NCI-H2107 (cell line): ENCODE measurements around the gene TLCD5.

Source experiments
- DNase-seq: peaks from one replicate; lab custom pipeline; 2025; lab: John Stamatoyannopoulos, UW

Gene TLCD5

DNA sequence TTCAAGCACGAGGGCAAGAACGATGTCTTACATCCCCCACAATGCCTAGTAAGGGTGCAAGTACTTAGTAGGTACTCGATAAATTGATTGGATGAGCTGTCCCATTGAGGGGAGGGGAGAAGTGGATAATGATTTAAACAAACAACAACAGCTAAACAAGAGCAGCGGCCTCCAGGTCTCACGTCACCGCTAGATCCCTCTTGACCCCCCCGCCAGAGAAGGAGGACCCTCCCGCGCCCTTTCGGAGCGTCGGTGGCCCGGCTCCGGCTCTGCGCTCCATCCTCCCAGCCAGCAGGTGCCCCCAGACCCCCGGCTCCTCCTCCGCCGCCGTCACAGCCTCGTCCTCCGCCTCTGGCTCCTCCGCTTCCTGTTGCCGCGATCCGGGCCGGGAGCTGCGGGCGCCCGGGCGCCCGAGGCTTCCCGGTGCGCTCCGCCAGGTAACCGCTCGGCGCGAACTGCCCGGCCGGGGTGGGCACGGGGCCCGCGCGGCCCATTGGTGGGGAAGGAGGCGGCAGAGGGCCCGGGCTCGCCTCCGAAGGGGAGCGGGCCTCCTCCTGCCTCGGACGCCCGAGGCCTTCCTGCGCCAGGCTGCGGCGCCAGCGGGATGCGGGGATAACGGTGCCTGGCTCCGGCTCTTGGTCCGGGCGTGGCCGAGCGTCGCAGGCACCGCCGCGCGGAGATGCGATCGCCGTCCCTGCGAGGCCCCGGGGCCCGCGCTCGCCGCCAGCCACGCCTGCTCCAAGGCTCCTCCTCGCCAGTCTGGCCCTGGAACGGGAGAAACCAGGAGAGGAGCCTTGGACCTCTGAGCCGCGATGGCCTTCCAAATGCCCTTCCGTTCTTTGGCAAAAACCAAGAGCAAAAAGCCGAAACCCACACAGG is at the start of gene TLCD5:
TSS of gene TLCD5 (plus strand) at position 368 of the 879 bp plus-strand sequence. CDS start 2,143 bp downstream, outside the sequence.
- no peak for DNase-seq

DNA sequence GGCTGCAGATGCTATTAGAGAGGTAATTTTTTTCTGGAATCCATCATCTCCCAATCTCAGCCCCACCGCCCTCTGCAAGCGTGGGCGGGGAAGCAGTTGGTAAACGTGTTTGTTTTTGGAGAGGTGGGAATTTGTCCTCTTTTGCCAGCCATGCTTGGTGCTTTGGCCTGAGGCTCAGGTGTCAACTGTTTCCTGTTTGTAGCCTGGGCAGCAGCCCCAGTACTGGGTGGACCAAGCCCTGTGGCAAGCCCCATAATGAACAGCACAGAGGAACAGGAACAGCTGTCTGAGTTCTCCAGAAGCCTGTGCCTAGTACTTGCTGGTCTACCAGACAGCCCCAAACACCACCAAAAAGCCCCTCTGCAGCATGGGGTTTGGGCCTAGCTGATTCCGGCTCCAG is 45.6 kb upstream of the TLCD5 start:
- no peak for DNase-seq

DNA sequence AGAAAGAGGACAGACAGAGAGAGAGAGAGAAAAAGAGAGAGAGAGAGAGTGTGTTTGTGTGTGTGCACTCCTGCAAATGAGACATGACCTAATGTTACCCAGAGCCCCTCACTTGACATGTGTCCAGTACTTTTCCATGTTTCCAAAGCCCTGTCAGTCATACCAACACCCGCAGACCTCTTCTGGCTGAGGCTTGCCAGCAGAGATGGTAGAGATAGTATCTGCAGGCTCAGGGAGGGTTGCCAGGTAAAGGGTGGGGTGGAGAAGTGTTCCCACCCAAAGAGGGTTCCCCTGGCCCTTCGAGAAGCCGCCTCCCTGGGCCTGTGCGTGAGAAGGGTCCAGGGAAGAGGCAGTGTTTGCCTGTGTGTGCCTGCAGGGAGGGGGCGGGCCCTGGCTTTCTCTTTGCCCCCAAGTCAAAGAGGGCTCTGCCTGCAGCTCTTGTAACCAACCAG is 44.5 kb upstream of the TLCD5 start:
- no peak for DNase-seq

DNA sequence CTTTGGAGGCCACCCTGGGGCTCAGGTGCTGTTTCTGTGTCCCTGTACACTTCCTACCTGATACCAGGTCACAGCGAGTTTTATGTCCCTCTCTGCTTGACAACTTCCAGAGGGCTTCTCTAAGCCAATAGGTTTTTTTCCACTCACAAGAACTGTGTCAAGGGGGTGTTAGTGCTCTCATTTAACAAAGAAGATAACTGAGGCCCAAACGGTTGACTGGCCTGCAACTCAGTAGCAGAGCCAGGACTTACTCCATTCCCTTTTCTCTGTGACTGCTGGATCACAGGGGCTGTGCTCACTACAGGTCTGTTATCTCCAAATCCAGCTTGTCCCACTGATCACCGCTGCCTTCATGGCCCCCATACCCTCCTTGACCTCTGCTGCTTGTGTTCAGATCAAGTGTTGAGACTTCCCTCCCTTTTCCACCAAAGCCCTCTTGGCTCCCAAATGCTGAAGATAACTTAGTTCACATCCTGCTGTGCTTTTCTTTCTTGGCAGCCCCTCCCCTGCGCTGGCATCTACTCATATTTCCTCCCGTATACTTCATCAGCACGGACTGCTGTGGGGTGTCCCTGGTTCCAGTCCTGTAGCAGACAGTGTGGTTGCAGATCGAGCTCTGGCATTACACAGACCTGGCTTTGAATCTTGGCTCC is 43.8 kb upstream of the TLCD5 start:
- no peak for DNase-seq

DNA sequence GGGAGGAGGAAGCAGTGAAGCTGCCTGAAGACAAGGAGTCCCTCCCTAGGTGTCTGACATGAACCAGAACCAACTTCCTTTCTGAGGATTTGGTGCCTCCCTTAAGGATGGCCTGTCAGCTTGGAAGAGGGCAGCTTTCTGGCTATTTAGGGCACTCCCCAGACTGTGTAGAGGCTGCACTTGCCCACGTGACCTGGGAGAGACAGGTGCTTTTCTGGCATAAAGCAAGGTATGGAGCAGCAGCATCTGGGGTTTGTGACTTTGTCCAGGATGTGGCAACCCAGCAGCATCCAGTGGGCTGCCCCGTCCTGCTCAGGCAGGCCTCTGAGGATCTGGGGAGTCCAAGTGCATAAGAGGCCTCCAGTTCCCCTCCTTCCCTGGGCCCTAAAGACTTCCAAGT is 42.0 kb upstream of the TLCD5 start:
- DNase-seq = no peak

DNA sequence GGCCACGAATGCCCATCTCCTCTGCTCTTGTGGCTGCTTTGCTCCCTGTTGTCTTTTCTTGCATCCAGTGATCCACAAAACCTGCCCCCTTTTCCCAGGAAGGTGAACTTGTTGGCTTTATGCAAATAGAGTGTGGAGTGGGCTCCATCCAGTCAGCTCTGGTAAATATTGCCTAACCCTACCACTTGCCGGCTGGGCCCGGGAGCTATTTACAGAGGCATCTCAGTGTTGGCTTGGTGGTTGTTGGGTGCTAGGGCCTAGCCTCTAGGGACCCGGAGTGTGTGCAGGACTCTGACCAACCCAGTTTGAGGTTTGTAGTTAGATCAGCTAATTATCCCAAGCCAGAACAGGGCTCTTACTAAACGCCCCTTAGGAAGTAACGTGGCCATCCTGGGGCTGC is 40.8 kb upstream of the TLCD5 start:
- DNase-seq = peak; percentile 37

DNA sequence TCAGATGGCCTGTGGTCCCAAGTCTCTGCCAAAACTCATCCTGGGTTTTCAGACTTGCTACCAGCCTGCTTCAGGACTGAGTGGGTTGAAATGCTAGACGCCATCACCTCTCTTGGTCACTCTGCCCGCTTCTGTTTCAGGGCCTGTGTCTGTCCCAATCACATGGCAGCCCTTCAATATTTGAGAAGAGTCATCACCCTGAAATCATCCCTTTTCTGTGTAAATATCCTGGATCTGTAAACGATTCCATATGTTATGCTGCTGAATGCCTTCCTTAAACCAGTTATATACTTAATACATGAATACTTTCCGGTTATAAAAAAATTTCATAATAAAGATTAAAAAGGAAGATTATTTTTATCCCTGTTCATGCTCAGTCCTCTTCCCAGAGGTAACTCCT is 39.8 kb upstream of the TLCD5 start:
- no peak for DNase-seq

DNA sequence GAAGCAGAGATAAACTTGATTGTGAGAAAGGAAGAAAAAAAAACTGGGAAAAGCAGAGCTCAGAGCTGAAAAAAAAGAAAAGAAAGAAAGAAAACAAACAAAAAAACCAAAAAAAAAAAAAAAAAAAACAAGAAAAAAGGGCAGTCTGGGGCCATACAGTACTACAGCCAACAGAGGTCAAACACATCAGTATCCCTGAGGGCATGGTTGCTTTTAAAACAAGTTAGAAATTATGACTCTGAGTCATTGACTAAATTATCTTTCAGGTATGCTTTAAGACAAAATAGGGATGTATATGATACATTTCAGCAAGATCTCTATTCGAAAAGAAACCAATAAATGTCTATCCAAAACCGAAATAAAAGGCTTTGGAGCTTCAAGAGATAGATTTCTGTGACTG is 37.1 kb upstream of the TLCD5 start:
- DNase-seq = no peak

DNA sequence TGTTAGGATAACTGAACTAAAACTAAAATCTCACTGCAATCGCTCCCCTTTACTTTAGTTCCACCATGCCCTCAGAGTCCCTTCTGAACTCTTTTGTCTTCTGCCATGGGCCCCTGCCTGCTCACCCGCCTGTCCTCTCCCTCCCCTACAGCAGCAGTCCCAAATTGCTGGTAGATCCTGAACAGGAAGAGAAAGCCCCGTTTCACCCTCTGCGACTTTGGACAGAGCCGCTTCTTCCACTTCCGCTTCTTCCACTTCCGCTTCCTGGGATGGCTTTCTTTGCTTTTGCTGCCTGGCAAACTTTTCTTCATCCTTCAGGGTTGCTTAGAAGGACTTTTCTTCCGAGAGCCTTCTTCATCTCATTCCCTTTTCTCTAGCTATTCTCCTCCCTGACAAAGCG is 35.7 kb upstream of the TLCD5 start:
- DNase-seq = no peak

DNA sequence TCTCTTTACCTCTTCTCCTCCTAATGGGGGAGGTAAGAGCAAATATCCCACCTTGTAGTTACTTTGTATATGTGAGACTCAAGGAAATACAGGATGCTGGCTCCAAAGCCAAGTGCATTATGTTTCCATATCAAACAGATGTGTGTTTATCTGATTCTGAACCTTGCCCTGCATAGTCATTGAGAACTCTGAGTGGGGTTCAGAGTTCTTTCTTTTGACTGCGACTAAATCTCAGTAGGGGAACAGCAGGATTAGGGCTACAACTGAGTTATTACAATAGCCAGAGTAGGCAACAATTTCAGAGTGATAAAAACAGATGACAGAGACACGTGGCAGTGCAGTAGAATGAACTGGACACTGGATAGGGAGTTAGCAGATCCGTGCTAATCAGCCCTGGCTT is 34.1 kb upstream of the TLCD5 start:
- DNase-seq = no peak

DNA sequence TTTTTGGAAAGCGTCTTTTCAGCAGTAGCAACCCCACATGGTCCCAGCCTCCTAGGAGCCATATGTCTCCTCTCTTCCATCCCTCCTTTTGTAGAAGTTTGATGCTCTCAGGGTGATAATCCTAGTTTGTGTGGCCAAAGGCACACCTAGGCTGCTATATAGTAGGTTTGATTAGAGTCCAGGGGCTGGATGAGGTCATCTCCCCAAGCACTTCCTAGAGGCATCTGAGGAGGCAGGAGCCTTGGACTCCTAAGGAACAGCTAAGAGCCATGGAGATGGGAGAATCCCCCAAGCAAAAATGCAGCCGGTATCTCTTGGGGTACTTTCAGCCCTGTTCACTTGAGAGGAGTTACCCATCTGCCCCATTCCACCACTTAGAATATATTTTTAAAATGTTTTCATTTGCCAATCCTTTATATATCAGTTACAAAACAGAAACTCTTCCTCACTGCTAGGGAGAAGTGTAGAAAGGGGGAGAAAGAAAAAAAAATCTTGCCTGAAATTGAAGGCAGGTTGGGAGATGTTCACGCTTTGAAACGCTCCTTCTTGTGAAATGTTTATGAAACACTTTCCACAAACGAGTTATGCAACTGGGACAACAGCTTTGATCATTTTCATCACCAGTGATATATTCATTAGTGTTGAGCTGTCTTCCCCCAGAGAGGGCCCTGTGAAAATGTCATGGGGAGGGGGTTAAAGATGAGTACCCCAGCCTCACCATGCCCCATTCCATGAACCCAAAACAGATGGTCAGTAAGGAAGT is 31.9 kb upstream of the TLCD5 start:
- DNase-seq = no peak

DNA sequence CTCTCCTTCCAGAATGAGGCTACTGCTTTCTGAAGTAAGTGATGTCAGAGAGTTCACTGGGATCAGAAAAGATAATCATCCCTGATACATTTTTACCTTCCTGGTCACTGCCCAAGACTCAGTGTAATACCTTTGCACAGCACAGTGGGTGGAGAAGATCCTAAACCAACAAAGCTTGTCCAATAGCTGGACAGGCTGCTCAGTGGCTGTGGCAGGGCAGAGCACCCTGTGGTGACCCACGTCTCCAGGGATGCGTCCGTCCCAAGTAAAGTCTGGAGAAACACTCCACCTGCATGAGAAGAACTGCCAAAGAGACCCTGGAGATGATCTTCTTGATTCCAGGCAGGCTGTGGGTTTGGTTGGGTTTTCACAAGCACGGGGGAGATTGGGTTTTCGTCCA is 31.0 kb upstream of the TLCD5 start:
- DNase-seq = no peak

DNA sequence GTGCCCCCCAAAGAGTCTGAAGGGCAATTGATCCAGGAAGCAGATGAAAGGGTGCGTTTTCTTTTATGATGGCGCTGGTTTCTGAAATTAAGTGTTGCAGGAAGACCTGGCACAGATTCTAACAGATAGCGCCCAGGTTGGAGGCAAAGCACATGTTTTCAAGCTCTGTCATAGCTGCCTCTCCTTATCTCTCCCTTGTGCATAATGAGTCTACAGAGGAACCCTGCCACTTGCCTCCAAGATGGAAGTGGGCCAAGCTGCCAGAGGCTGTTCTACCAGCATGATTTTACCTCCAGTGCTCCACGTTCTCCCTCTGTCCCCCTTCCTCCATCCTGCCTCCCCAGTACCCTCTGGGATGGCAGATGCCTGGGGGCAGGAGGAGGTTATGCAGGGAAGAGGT is 30.0 kb upstream of the TLCD5 start:
- no peak for DNase-seq

DNA sequence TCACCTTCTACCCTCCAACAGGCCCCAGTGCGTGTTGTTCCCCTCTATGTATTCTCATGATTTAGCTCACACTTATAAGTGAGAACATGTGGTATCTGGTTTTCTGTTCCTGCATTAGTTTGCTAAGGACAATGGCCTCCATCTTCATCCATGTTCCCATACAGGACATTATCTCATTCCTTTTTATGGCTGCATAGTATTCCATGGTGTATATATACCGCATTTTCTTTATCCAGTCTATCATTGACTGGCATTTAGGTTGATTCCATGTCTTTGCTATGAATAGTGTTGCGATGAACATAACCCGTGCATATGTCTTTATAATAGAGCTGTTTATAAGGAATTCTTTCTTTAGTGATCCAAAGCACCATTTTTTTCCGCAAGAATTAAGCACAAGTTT is 28.5 kb upstream of the TLCD5 start:
- DNase-seq = no peak

DNA sequence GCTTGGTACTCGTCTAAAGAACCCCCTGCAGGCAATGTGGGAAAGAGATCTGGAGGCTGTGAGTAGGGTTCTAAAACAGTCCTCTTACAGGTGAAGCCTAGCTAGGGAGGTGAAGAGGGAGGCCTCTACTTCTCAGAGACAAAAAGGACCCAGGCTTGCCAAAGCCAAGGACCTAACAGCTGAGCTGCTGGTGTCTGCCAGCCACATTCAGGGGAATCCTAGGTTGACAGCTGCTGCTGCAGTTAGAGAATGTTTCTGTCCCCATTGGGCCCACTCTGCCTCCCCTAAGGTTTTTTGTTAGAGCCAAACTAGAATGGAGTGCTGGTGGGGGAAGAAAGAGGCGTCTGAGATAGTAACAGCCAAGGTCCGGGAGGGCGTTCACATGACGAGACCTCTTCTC is 26.6 kb upstream of the TLCD5 start:
- DNase-seq = no peak

DNA sequence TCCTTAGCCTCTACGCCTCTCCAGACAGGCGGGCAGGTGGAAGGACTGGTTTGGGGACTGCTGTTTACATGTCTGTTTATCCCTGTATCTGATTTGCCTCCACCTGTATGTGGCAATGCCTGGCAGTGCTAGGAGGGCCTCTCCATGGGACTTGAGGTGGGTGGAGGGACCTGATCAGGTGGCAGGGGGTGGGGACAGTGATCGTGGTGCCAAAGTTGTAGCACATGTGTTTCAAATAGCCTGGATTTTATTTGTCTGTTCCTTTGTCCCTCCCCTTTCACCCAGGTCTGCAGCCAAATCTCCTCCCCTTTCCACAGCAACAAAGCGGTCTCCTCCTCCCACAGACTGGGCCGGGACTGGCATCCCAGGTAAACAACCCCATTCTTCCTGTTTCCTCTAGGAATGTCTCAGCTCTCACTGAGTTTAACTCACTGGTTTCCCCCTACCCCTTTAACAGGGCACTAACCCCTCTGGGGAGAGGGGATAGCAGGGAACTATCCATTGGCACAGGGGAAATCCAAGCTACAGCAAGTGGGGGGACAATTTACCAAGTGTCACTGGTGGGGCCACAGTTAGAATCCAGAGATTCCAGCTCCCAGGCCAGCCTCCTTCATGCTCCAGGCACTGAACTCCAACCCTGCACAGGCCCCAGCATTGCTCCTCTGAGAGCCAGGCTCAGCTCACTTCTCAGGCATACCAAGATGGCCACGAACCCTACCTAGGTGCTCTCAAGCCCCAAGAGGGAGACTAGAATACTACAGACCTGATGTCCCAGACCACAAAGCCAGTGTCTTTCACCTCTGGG is 22.9 kb upstream of the TLCD5 start:
- DNase-seq = no peak

DNA sequence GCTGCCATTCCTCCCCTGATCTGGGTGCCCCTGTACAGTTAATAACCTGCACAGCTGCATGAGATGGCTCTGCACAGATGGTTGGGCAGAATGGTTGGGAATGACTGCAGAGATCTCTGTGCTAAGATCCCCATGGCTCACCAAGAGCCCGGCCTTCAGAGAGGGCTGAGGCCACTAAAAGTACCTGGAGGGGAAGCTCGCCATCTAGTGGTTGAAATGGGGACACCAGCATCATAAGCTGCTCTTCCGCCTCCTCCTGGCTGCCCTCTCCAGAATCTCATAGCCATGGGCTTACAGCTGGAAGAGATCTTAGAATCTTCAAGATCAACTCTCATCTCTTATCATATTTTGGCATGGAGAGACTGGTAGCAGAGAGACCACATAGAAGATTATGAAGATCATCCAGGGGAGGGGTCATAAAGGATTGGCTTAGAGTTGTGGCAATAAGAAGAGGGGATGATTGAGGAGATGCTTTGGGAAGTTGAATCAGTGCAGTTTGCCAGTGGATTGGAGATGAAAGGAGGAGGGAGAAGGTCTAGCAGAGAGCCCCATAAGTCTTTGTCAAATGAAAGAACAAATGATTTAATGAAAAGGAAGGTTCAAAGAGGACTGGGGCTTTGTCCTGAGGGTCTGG is 22.0 kb upstream of the TLCD5 start:
- DNase-seq = peak; percentile 68

DNA sequence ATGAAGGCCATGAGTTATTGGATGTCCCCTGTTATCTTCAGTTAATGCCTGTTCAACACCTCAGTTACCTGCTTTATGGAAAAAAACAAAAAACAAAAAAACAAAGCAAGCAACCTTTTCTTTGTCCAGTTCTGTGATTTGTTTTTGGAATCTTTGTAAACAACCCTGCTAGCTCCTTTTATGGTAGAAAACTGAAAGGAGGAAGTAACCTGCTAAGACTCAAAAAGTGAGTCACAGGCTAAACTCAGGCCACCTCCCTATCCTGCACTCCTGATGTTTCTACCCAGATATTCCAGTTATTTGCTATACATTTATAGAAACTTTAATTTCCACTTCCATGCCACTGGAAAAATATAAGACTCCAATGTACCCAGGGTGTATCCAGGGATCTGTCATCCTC is 20.6 kb upstream of the TLCD5 start:
- no peak for DNase-seq

DNA sequence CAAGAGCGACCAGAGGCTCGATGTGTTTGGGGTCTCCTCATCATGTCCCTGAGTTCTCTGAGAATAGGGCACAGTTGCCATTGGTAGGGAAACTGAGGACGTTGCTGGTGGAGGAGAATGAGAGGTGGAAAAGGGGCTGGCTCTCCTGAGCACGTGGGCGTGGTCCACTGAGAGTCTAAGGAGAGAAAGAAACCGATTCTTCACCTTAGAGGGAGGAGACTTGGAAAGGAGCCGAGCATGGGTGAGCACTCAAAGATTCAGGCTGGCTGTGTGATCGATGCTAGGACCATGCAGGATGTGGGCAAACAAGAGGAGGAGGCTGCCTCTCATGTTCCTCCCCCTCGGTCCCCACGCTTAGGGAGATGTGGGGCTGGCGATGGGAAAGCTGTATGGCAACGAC is 19.8 kb upstream of the TLCD5 start:
- no peak for DNase-seq

DNA sequence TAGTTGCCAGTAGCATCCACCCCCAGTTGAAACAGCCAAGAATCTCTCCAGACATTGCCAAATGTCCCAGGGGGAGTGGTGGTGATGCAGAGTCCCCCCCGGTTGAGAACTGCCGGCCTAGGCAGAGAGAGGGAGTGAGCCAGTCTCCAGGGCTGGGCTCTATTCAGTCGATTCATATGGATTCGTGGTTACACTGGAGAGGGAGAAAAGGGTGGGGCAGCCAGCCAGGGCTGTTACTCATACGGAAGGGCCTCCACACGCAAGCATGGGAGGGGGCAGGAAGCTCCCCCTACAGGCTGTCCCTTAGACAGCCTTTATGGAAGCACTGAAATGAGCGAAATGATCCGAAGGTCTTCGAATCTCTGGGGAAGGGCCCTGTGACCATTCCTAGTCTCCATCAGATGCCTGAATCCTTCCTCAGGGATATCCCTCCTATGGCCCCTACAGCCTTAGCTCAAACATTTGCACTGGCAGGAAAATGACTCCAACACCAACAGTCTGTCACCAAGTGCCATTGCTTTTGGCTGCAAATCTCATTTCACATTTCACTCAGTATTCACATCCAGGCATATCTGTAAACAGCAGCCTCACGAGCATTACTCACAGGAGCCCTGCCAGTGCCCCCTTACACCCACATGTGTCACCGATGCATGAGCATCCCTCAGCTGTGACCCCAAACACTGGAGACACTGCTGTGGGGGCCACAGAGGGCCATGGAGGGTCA is 18.4 kb upstream of the TLCD5 start:
- no peak for DNase-seq

DNA sequence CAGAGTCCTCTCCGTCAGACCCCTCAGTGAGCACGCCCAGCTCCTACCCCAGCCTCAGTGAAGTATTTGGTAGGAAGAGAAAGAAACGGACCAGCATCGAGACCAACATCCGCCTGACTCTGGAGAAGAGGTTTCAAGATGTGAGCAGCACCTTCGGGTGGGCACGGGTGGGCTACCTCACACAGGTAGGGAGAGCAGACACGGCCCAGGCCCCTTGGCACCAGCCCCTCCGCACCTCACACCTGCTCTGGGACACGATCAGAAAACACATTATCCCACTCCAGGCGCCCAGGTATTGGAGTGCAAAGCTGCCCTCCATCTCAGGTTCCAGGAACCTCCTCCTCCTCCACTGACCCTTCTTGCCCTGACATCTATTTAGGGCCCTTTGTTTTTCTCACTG is 17.6 kb upstream of the TLCD5 start:
- no peak for DNase-seq
